ENCODE measurements around the gene C19orf12.

C19orf12 gene

GRCh38 chr19:29705706-29706105, 9.4 kb downstream of the C19orf12 start:
- in situ Hi-C loops (cut with HindIII; ENCODE audit: low pct_ligation_motif_present, low sequenced_read_pairs) = no loop called here
- H3K27me3 ChIP-seq (replicated peaks) = no peaks in the 10 kb centered on the region
- no peak overlapping the region for H3K27ac ChIP-seq
- DNase-seq = no peak
- TF ChIP-seq CTCF (IDR thresholded peaks at IDR 0.05; ENCODE audit: low read depth, low read length, missing control alignments) = no peak
- no peak overlapping the region for H3K4me3 ChIP-seq (ENCODE audit: low read depth, low read length)
- H3K36me3 ChIP-seq (replicated peaks) = peaks cover 19% of the 10 kb centered on the region

- Histone ChIP-seq H3K27me3 (replicated peaks) (no peaks in the 10 kb centered on the region), H3K4me3 (ENCODE audit: low read depth, low read length) (no peak overlapping the region), H3K27ac (no peak overlapping the region), H3K36me3 (replicated peaks) (peaks cover 19% of the 10 kb centered on the region)
- no peak for TF ChIP-seq CTCF (IDR thresholded peaks at IDR 0.05; ENCODE audit: low read depth, low read length, missing control alignments)
- no peak for DNase-seq
- in situ Hi-C loops (cut with HindIII; ENCODE audit: low pct_ligation_motif_present, low sequenced_read_pairs) = no loop called here
Observed at GRCh38 chr19:29704562-29705558, 10.2 kb downstream of the C19orf12 start.

- H3K4me3 ChIP-seq (ENCODE audit: low read depth, low read length) = no peak overlapping the region
- peaks cover 17% of the 10 kb centered on the region for H3K36me3 ChIP-seq (replicated peaks)
- H3K27ac ChIP-seq = no peak overlapping the region
- in situ Hi-C loops (cut with HindIII; ENCODE audit: low pct_ligation_motif_present, low sequenced_read_pairs) = no loop called here
- no peak for TF ChIP-seq CTCF (IDR thresholded peaks at IDR 0.05; ENCODE audit: low read depth, low read length, missing control alignments)
- DNase-seq = no peak
- no peaks in the 10 kb centered on the region for H3K27me3 ChIP-seq (replicated peaks)
Observed at GRCh38 chr19:29702963-29703320, 12.1 kb downstream of the C19orf12 start.

GRCh38 chr19:29702161-29702962, 12.7 kb downstream of the C19orf12 start:
- Histone ChIP-seq H3K4me3 (ENCODE audit: low read depth, low read length) (no peak overlapping the region), H3K27me3 (replicated peaks) (no peaks in the 10 kb centered on the region), H3K36me3 (replicated peaks) (peaks cover 17% of the 10 kb centered on the region), H3K27ac (no peak overlapping the region)
- DNase-seq = no peak
- TF ChIP-seq CTCF (IDR thresholded peaks at IDR 0.05; ENCODE audit: low read depth, low read length, missing control alignments) = no peak
- in situ Hi-C loops (cut with HindIII; ENCODE audit: low pct_ligation_motif_present, low sequenced_read_pairs) = no loop called here

- DNase-seq = no peak
- TF ChIP-seq CTCF (IDR thresholded peaks at IDR 0.05; ENCODE audit: low read depth, low read length, missing control alignments) = no peak
- Histone ChIP-seq H3K36me3 (replicated peaks) (peaks cover 15% of the 10 kb centered on the region), H3K27me3 (replicated peaks) (no peaks in the 10 kb centered on the region), H3K27ac (no peak overlapping the region), H3K4me3 (ENCODE audit: low read depth, low read length) (no peak overlapping the region)
- in situ Hi-C loops (cut with HindIII; ENCODE audit: low pct_ligation_motif_present, low sequenced_read_pairs) = no loop called here
Observed at GRCh38 chr19:29700498-29700897, 14.6 kb downstream of the C19orf12 start.
